ENCODE measurements around the gene FAM24B.
A peak's percentile ranks its signal among the peaks of the same experiment; 100 is the strongest.
"Not testable (repeated sequence)": the region's sequence is repeated elsewhere in the genome, so short reads cannot be mapped to it uniquely, and the experiment has no call there.

The FAM24B gene, protein sequence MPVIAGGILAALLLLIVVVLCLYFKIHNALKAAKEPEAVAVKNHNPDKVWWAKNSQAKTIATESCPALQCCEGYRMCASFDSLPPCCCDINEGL

DNA sequence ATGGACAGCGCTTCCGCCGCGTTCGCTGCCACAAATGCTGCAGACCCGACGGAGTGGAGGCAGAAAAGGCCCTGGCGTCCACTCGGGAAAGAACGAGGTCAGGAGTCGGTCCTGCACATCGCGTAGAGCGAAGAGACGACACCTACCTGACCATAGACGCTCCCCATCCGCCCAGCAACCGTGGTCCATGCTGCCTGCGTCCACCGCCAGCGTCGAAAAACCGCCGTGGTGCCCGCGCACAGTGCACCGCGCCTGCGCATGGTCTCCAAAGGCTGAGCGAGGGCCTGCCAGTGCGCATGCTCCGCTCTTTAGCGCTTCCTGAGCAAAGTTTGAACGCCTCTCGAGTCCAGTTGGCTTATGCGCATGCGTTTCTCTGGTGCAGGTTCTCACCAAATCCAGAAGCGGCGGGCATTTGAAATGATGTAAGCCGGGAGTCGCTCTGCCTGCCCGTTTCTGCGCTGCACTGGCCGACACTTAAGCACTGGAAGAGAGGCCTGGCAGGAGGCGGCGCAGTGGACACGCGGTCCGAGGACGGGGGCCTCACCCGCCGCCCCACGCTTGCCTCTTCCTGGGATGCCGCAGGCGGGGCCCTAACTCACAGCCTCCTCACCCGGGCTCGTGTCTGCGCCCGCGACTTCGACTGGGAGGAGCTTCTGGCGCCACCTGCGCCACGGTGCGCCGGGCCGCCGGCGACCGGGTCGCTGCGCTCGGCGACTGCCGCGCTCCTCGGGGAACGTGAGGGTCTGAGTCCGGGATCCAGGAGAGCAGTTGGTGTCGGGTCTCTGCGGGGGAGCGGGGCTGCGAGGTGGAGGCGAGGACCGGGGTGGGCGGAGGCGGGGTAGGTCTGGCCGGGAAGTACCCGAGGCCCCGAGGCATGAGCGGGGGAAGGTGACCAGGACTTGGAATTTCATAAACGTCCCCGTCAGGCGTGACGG lies at the start of gene FAM24B:
TSS of gene FAM24B (minus strand) at position 243 of the 935 bp plus-strand sequence. CDS start 29,066 bp downstream, outside the sequence.
- intact Hi-C loops (cut with DNase I), result no loop called here
- peak; percentile 82 to 97 (median 93) for DNase-seq

DNA sequence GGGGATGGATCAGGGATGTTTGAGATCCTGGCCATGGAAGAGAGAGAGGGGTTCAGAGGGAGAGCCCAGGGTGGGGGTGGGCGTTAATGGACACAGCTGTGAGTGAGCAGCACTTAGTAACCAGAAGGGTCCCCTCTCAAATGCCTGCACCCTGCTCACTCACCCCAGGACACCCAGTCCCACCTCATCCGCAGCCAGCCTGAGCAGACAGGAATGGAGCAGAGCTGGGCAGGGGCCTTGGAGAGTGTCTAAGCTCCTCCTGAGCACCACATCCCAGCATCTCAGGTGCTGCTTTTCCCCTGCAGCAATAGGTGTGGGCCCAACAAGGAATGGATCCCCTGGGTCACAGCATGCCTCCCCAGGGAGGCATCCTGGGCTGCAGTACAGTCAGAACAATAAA lies 36.3 kb upstream of the FAM24B start:
- no peak for DNase-seq
- intact Hi-C loops (cut with DNase I), result no loop called here

DNA sequence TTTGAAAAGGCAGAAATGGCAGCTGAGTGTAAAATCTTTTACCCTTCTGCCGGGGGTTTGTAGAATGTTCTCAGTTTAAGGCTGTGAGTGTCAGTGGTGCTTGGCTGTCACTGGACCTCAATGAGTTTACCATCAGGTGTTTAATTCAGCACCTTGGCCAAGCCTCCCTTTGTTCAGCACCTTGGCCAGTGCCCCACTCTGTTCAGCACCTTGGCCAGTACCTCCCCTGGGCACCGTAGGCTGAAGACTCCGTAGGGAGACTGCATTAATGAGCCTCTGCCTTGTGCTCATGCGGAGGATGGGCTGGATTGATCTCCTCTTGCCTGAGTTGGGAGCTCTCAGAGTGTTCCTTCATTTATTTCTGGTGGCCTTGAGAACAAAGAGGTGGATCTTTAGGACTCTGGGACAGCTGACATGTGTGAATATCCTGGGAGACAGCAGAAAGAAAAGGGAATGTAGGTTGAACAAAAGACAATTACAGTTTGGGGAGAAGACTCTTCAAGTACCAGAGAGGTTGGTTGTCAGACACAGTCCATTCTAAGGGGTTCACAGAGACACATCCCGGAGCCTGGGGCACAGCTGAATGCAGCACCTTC lies 32.6 kb upstream of the FAM24B start:
- peak in 17 of 42 donors; percentile 3 to 57 (median 23) for DNase-seq

DNA sequence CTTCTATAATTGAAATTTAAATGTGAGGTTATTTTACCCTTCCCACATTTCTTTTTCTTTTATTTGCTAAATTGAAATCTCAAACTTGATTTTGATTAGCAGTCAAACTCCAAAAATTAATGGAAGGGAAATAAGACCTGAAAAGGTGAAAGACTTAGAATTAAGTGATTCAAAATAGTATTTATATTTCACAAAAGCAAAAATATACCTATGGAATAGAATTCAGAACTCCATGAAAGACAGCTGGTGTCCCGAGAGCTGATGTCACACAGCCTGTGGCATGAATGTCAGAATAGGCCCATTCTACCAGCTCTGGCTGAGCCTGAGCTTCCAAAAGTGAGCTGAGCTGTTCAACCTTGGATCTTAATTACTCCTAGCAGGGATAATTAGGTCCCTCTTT lies 30.9 kb upstream of the FAM24B start, which contains the start of gene FAM24A:
TSS of gene FAM24A (plus strand) at position 301 of the 400 bp plus-strand sequence. CDS start 1,025 bp downstream, outside the sequence.
- intact Hi-C loops (cut with DNase I), result no loop called here
- no peak for DNase-seq

More for the DNA sequence above, 32.6 kb upstream of the FAM24B start:
- intact Hi-C loops (cut with DNase I), result no loop called here

DNA sequence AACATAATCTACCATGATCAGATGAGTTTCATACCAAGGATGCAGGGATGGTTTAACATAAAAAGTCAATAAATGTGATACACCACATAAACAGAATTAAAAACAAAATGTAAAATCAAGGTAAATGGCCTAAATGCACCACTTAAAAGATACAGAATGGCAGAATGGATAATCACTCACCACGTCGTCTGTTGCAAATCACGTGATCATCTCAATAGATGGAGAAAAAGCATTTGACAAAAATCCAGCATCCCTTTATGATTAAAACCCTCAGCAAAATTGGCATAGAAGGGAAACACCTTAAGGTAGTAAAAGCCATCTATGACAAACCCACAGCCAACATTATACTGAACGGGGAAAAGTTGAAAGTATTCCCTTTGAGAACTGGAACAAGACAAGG lies 24.5 kb upstream of the FAM24B start:
- intact Hi-C loops (cut with DNase I); DNase-seq: not testable (repeated sequence)

DNA sequence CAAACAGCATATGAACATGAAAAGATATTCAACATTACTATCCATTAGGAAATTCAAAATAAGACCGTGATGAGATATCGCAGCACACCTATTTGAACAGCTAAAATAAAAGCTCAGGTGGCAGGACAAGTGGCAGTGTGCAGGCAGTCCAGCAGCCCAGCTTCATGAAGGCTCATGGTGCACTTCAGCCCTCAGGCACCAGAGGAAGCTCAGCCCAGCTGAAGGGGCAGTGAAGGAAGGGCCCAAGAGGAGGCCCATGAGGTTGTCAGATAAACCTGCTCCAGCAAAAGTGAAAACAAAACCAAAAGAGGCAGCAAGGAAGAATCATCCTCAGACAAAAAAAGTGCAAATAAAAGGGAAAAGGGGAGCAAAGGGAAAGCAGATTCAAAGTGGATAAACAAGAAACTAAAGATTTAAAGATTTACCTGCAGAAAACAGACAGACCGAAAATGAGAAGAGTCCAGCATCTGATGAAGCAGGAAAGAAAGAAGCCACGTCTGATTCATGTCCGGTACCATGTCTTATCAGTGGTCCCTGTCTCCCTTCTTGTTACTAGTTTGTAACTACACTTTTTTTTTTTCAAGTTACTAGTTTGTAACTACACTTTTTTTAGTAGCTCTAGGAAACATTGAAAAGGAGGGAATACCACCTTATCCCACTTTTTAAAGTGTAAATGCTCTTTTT lies 15.0 kb upstream of the FAM24B start:
- DNase-seq, result no peak
- intact Hi-C loops (cut with DNase I), result no loop called here

DNA sequence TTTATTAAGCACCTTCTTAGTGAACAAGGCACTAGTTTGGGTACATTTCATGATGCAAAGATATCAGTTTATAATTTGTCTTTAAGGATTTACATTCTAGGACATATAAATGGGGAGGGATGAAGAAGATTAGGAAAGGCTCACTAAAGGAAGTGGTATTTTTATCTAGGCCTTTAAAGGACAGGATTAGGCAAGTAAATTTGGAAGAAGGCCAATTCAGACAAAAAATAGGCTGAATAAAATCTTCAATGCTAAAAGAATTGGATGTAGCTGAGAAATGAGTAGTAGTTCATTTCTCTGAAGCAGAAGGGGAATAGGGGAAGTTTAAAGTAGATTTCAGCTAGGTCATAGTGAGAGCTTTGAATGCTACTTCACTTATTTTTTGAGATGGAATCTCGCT lies 4.8 kb upstream of the FAM24B start:
- intact Hi-C loops (cut with DNase I), result no loop called here

DNA sequence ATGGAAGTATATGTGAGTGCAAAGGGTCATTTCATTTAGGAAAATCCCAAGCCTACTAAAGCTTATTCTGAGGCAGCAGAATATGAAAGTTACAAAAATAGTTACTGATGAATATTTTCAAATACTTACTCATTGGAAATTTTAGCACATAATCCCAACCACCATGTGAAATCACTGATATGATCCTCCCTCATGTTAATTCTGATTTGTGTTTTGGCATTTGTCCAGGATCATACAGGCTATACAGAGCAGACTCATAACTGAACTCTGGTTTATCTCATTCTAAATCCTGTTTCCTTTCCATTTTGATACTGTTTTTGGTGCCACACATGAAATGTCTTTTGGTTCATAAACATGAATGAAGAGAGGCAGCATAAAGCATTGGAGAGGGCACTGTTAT lies 3.4 kb upstream of the FAM24B start:
- intact Hi-C loops (cut with DNase I), result no loop called here
- no peak for DNase-seq

More for the DNA sequence above, 4.8 kb upstream of the FAM24B start:
- no peak for DNase-seq

DNA sequence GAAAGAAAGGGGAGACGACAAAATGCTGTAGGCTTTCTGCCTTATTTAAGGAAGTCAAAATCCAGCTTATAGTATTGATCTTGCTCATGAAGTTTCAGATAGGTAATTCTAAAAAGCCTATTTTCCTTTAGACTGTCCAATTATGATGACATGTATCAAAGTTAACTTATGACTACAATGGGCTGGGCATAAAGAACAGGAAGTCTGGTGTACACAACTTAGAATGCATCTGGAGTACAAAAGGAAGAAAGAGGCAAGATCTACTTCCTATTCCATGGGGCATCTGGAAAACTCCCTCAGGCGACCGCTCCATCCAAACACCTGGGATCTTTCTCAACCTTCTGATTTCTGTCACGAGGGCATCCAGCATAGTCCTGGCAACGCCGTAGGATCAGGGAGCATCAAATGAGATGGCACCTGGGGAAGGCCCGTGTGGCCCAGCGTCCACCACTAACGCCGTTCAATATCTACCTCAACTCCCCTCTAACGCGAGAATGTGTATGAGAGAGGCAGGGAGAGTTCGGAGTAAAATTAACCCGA lies 512 bp downstream of the FAM24B start:
- intact Hi-C loops (cut with DNase I), result no loop called here
- DNase-seq, result peak in 3 of 42 donors; percentile 2 to 33 (median 18)

DNA sequence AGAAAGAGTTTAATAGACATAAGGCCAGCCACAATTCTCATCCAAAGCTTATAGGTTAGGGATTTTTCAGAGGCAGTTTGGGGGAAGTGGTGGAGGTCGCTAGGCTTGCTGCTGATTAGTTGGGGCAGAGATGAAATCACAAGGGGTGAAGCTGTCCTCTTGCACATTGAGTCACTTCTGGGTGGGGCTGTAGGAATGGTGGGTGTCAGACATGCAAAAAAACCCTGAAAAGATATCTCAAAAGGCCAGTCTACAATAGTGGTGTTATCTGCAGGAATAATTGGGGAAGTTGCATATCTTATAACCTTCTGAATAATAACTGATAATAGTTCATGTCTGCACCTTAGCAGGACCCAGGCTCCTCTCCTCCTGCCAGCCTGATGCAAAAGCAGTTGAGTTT lies 2.1 kb downstream of the FAM24B start:
- intact Hi-C loops (cut with DNase I), result no loop called here
- no peak for DNase-seq

DNA sequence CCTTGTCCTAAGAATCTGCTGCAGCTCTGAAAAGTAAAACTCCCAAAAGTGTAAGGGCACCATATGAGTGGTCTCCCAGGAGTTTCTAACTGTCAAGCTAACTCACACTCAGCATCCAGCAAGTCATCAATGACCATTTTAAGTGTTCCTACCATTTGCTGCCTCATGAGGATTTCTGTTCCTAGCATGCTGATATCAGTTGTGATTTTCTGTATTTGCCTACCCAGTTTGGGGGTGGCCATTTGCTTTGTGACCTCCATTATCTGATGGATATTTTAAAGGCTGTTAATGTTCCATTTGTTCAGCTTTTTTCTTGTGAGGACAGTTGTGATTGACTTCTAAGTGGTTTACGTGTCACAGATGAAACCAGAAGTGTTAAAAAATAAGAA lies 2.9 kb downstream of the FAM24B start:
- intact Hi-C loops (cut with DNase I), result no loop called here
- no peak for DNase-seq

DNA sequence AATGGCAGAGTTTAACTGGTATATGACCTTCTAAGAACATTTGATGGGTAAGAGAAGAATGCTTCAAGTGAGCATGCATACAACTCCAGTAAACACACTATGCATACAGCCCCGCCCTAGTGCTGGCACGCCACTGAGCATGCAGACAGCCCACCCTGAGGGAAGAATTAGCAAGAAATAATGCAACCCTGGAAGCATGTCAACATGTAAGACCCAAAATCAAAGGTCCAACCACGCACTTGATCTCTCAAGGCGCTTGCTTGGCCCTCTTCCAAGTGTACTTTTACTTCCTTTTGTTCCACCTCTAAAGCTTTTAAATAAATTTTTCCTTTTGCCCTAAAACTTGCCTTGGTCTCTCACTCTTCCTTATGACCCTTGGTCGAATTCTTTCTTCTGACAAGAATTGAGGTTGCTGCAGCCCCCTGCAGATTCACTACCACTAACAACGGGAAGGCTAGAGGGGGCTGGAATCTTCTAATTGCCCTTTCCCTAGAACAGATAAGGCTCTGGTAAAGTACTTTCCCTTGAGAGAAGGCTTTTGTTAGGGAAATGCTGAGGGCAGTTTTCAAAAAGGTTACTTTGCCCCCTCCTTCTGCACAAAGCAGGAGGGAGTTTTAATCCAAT lies 3.4 kb downstream of the FAM24B start:
- intact Hi-C loops (cut with DNase I), result no loop called here
- DNase-seq, result no peak

DNA sequence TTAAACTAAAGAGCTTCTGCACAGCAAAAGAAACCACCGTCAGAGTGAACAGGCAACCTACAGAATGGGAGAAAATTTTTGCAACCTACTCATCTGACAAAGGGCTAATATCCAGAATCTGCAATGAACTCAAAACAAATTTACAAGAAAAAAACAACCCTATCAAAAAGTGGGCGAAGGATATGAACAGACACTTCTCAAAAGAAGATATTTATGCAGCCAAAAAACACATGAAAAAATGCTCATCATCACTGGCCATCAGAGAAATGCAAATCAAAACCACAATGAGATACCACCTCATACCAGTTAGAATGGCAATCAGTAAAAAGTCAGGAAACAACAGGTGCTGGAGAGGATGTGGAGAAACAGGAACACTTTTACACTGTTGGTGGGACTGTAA lies 7.4 kb downstream of the FAM24B start:
- DNase-seq; intact Hi-C loops (cut with DNase I): not testable (repeated sequence)

DNA sequence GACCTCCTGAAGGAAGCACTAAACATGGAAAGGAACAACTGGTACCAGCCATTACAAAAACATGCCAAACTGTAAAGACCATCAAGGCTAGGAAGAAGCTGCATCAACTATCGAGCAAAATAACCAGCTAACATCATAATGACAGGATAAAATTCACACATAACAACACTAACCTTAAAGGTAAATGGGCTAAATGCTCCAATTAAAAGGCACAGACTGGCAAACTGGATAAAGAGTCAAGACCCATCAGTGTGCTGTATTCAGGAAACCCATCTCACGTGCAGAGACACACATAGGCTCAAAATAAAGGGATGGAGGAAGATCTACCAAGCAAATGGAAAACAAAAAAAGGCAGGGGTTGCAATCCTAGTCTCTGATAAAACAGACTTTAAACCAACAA lies 10.6 kb downstream of the FAM24B start:
- intact Hi-C loops (cut with DNase I); DNase-seq: not testable (repeated sequence)

DNA sequence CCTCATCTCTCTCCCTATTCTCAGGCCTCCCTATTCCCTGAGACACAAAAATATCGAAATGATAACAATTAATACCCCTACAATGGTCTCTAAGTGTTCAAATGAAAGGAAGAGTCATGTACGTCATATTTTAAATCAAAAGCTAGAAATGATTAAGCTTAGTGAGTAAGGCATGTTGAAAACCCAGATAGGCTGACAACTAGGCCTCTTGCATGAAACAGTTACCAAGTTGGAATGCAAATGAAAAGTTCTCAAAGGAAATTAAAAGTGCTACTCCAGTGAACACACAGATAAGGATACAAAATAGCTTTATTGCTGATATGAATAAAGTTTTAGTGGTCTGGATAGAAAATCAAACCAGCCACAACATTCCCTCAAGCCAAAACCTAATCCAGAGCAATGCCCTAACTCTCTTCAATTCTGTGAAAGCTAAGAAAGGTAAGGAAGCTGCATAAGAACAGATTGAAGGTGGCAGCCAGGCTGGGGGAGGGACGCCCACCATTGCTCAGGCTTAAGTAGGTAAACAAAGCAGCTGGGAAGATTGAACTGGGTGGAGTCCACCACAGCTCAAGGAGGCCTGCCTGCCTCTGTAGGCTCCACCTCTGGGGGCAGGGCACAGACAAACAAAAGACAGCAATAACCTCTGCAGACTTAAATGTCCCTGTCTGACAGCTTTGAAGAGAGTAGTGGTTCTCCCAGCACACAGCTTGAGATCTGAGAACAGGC lies 12.5 kb downstream of the FAM24B start:
- intact Hi-C loops (cut with DNase I); DNase-seq: not testable (repeated sequence)

DNA sequence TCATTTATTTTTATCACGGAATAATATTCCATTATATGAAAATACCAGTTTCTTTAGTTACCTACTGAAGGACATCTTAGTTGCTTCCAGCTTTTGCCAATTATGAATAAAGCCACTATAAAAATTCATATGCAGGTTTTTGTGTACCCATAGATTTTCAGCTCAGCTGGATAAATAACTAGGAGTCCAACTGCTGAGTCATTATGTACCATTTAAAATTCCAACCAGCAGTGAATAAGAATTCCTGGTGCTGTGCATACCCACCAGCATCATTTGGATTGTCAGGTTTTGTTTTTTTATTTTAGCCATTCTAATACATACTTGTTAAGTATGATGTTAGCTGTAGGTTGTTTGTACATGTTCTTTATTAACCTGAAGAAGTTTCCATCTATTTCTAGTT lies 14.5 kb downstream of the FAM24B start:
- intact Hi-C loops (cut with DNase I), result no loop called here
- DNase-seq, result no peak

DNA sequence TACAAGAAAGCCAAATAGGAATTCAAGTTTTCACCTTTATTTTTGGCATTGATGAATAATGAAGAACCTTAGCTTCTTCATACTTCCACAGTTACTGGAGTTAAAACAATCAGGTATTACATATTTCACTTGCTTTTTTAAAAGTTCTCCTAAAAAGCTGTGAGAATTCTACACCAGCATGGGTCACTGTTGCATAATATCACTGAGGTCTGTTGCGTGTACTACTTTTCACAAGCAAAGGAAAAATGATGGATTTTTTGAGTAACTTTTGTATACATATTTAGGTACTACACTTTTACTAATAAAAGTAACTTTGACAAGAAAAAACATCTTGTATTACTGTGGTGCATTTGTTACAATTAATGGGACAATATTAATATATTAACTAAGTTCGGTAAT lies 15.2 kb downstream of the FAM24B start:
- DNase-seq, result no peak
- intact Hi-C loops (cut with DNase I), result no loop called here
